HCT116 (cell line): Measurements from ENCODE around the gene LRP11. TPM values are rescaled to one million over a fixed set of nuclear protein-coding genes. Genes with fewer than 3 reads are reported as not detected.

Experiments used
- ATAC-seq: fragments of 200-7000 bp; cut with Tn5 transposase; 2 replicates; pipeline ENCODE4 v1.9.1; 2020; ENCODE audit warnings: mild to moderate bottlenecking, moderate library complexity
- BruUV-seq: library from RNA; stranded (reverse); fragments of 400-500 nt; replicated peaks from 2 replicates; lab custom pipeline; 2021; lab: Mats Ljungman, UMichigan
- CTCF ChIA-PET: fragments of 300-600 bp; sonication (Branson Sonifier 250); formaldehyde crosslinking; loops from one replicate; lab custom pipeline; 2021; ENCODE audit warnings: antibody characterized with exemption; lab: Charles Lee
- POLR2A ChIA-PET: fragments of 300-600, 350-600 bp; sonication (Branson Sonifier 250); formaldehyde crosslinking; loops from one replicate; lab custom pipeline; 2021; ENCODE audit warnings: antibody characterized with exemption; lab: Charles Lee
- RAD21 ChIA-PET, 2 experiments: fragments of 300-600 bp; sonication (Branson Sonifier 250); formaldehyde crosslinking; loops; one replicate each; lab custom pipeline; 2023; ENCODE audit warnings: low total read pairs in 2 of 2; ENCODE audit not compliant: uncharacterized antibody in 2 of 2, unreplicated experiment in 2 of 2, low non-redundant PET in 1 of 2; lab: Charles Lee
- DNase-seq: peaks from one replicate; pipeline ENCODE4 v3.0.0-alpha.2; 2010; ENCODE audit warnings: low read depth, low spot score
- H2AFZ ChIP-seq: fragments of 200-600 bp; shearing (Covaris generic), sonication (generic); 2 replicates; pipeline ENCODE4 v1.6.1; 2017; ENCODE audit warnings: low read depth, mixed run types, mixed read lengths, antibody characterized with exemption, low read length; ENCODE audit not compliant: poor library complexity, severe bottlenecking
- H3K27ac ChIP-seq: 2 replicates; pipeline ENCODE4 v1.5.1; 2012; ENCODE audit warnings: low read depth, low read length
- H3K27me3 ChIP-seq: fragments of 200-600 bp; sonication (generic); 2 replicates; pipeline ENCODE4 v1.6.1; 2016; ENCODE audit warnings: mixed run types, low read length, mixed read lengths; ENCODE audit not compliant: insufficient read depth
- H3K36me3 ChIP-seq, 2 experiments: fragments of 200-500 bp in 1 of 2; fragments of 200-600 bp in 1 of 2; sonication (Bioruptor generic) in 1 of 2; sonication (generic) in 1 of 2; 2 replicates each; pipeline versions ENCODE4 v1.5.1 to v1.6.1; 2014 to 2016; ENCODE audit warnings: low read length in 2 of 2, inconsistent platforms in 1 of 2, mixed read lengths in 1 of 2, mixed run types in 1 of 2; ENCODE audit not compliant: insufficient read depth in 2 of 2, control insufficient read depth in 1 of 2
- H3K4me1 ChIP-seq, 2 experiments: fragments of 200-600 bp in 1 of 2; sonication (generic) in 1 of 2; 2 replicates each; pipeline versions ENCODE4 v1.5.1 to v1.6.1; 2012 to 2017; ENCODE audit warnings: low read length in 2 of 2, inconsistent platforms in 1 of 2, mild to moderate bottlenecking in 1 of 2, mixed read lengths in 1 of 2, mixed run types in 1 of 2, moderate library complexity in 1 of 2; ENCODE audit not compliant: insufficient read depth in 2 of 2, control insufficient read depth in 1 of 2
- H3K4me2 ChIP-seq: fragments of 200-600 bp; sonication (generic); 2 replicates; pipeline ENCODE4 v1.6.1; 2017; ENCODE audit warnings: mixed run types, low read length, mixed read lengths
- H3K4me3 ChIP-seq, 2 experiments: fragments of 200-600 bp in 1 of 2; sonication (generic) in 1 of 2; replicated peaks in 1 of 2; 2 replicates each; pipeline ENCODE4 v1.5.1; 2011 to 2016; ENCODE audit warnings: low read length in 2 of 2, control low read depth in 1 of 2, low read depth in 1 of 2, mild to moderate bottlenecking in 1 of 2, mixed read lengths in 1 of 2, mixed run types in 1 of 2
- H3K79me2 ChIP-seq: fragments of 200-600 bp; sonication (generic); 2 replicates; pipeline ENCODE4 v1.6.1; 2017; ENCODE audit warnings: mild to moderate bottlenecking, mixed run types, low read length, moderate library complexity, mixed read lengths; ENCODE audit not compliant: insufficient read depth
- H3K9ac ChIP-seq: fragments of 200-600 bp; sonication (generic); 2 replicates; pipeline ENCODE4 v1.6.1; 2016; ENCODE audit warnings: low read length, mixed read lengths
- H3K9me2 ChIP-seq: fragments of 200-600 bp; sonication (generic), shearing (Covaris generic); 2 replicates; pipeline ENCODE4 v1.6.1; 2017; ENCODE audit warnings: mixed run types, mild to moderate bottlenecking, moderate library complexity; ENCODE audit not compliant: insufficient read depth
- H3K9me3 ChIP-seq, 2 experiments: fragments of 200-500 bp in 1 of 2; fragments of 200-600 bp in 1 of 2; sonication (Bioruptor generic) in 1 of 2; sonication (generic) in 1 of 2; 2 replicates each; pipeline ENCODE4 v1.6.1; 2014 to 2017; ENCODE audit warnings: low read length in 2 of 2, mixed read lengths in 2 of 2, inconsistent platforms in 1 of 2, low read depth in 1 of 2, mild to moderate bottlenecking in 1 of 2, mixed run types in 1 of 2, moderate library complexity in 1 of 2; ENCODE audit not compliant: control insufficient read depth in 1 of 2, insufficient read depth in 1 of 2
- H4K20me1 ChIP-seq: fragments of 200-600 bp; sonication (generic), shearing (Covaris generic); 2 replicates; pipeline ENCODE4 v1.6.1; 2017; ENCODE audit warnings: mixed run types, mild to moderate bottlenecking, moderate library complexity; ENCODE audit not compliant: insufficient read depth
- CBX3 ChIP-seq: IDR thresholded peaks from 2 replicates; pipeline ENCODE4 v1.6.1; 2012; ENCODE audit warnings: low read depth
- CEBPB ChIP-seq: IDR thresholded peaks from 2 replicates; pipeline ENCODE4 v1.6.1; 2012; ENCODE audit warnings: low read depth
- CTCF ChIP-seq, 3 experiments: fragments of 200-600 bp in 1 of 3; sonication (generic) in 1 of 3; IDR thresholded peaks in 2 of 3; conservative IDR thresholded peaks in 1 of 3; 2 replicates each; pipeline ENCODE4 v1.5.1; 2012 to 2017; ENCODE audit warnings: low read depth in 2 of 3, low read length in 2 of 3, antibody characterized with exemption in 1 of 3, borderline replicate concordance in 1 of 3, control low read depth in 1 of 3, mild to moderate bottlenecking in 1 of 3, mixed read lengths in 1 of 3, mixed run types in 1 of 3, moderate library complexity in 1 of 3; ENCODE audit not compliant: insufficient read depth in 1 of 3
- EGR1 ChIP-seq: IDR thresholded peaks from 2 replicates; pipeline ENCODE4 v1.6.1; 2012; ENCODE audit warnings: low read depth
- ELF1 ChIP-seq: IDR thresholded peaks from 2 replicates; pipeline ENCODE4 v1.6.1; 2012; ENCODE audit warnings: low read depth, borderline replicate concordance
- EZH2 ChIP-seq: fragments of 200-600 bp; sonication (generic); IDR thresholded peaks from 2 replicates; pipeline ENCODE4 v1.6.1; 2017; ENCODE audit warnings: antibody characterized with exemption, mixed run types
- EZH2phosphoT487 ChIP-seq: fragments of 200-600 bp; IDR thresholded peaks from 2 replicates; pipeline ENCODE4 v1.6.1; 2018; ENCODE audit warnings: antibody characterized with exemption, borderline replicate concordance
- FOSL1 ChIP-seq: IDR thresholded peaks from 2 replicates; pipeline ENCODE4 v1.6.1; 2012; ENCODE audit warnings: low read depth
- POLR2AphosphoS5 ChIP-seq: IDR thresholded peaks from 2 replicates; pipeline ENCODE4 v1.6.1; 2011; ENCODE audit warnings: mild to moderate bottlenecking, low read depth, low read length, moderate library complexity
- SP1 ChIP-seq: IDR thresholded peaks from 2 replicates; pipeline ENCODE4 v1.6.1; 2012; ENCODE audit warnings: low read depth
- SRF ChIP-seq: IDR thresholded peaks from 2 replicates; pipeline ENCODE4 v1.6.1; 2012; ENCODE audit warnings: low read depth
- TCF7L2 ChIP-seq: IDR thresholded peaks from 2 replicates; pipeline ENCODE4 v1.7.0; 2011; ENCODE audit warnings: borderline replicate concordance, inconsistent platforms; ENCODE audit not compliant: insufficient read depth, insufficient read length; ENCODE audit errors: extremely low read depth
- YY1 ChIP-seq: IDR thresholded peaks from 2 replicates; pipeline ENCODE4 v1.6.1; 2011; ENCODE audit warnings: low read length, low read depth, moderate library complexity, mild to moderate bottlenecking; ENCODE audit not compliant: insufficient replicate concordance; ENCODE audit errors: extremely low read depth
- ZBTB33 ChIP-seq: IDR thresholded peaks from 2 replicates; pipeline ENCODE4 v1.6.1; 2011; ENCODE audit warnings: mild to moderate bottlenecking, low read length, moderate library complexity; ENCODE audit not compliant: insufficient replicate concordance; ENCODE audit errors: extremely low read depth
- ZFX ChIP-seq: fragments of 450-650 bp; IDR thresholded peaks from 2 replicates; pipeline ENCODE4 v1.6.1; 2017
- intact Hi-C: fragments of 100-400 bp; cut with micrococcal nuclease; formaldehyde crosslinking; loops from 2 replicates; pipeline ENCODE4 v1.10.0; 2022
- total RNA-seq: library from RNA; stranded (reverse); gene quantifications from one replicate; pipeline ENCODE4 v1.2.1, GENCODE V29; 2021; ENCODE audit not compliant: unreplicated experiment

The LRP11 gene
- total RNA-seq, 1 experiment from 2014 or later: 27.8 TPM

DNA sequence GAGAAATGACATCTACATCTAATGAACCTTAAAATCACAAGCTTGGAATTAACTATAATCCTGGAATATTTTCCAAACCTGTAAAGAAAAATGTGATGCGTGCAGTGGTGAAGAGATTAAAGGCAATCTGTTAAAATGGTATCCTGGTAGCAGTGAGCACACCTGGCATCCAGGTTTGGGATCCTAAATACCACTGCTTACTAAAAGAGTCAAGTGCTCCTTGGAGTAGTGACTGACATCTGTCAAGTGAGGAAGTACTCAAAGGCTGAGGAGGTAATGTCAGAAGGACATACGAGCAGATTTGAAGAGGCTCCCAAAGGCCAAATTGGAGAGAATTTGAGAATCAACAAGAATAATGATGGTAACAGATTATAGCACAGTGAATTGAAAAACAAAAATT, 81.8 kb downstream of the LRP11 start:
- no peak overlapping the region for H3K4me2 ChIP-seq
- DNase-seq (no peak), ATAC-seq (no peak)
- no peaks in the 10 kb centered on the region for H3K27me3 ChIP-seq
- ChIA-PET RAD21 (no interaction called here), CTCF (no interaction called here), POLR2A (no interaction called here)
- no peaks in the 10 kb centered on the region for H3K4me1 ChIP-seq
- peaks cover 13% of the 10 kb centered on the region; the same call in 1 of the 2 replicates for H3K79me2 ChIP-seq
- H4K20me1 ChIP-seq: no peaks in the 10 kb centered on the region
- no peaks in the 10 kb centered on the region for H3K9me3 ChIP-seq
- H3K4me3 ChIP-seq: no peak overlapping the region
- no peak overlapping the region for H2AFZ ChIP-seq
- H3K9me2 ChIP-seq: no peaks in the 10 kb centered on the region
- peaks cover 3 to 5% of the 10 kb centered on the region in 2 experiments; a peak in 2 of 4 replicates for H3K36me3 ChIP-seq
- H3K27ac ChIP-seq: no peak overlapping the region
- BruUV-seq: no TSS peak
- no peak for TF ChIP-seq POLR2AphosphoS5
- no peak overlapping the region for H3K9ac ChIP-seq
- intact Hi-C loops: no loop called here

- ATAC-seq: no peak
- Histone ChIP-seq H3K27me3 (no peaks in the 10 kb centered on the region), H3K79me2 (peaks cover 13% of the 10 kb centered on the region; the same call in 1 of the 2 replicates), H3K36me3 (peaks cover 3 to 5% of the 10 kb centered on the region in 2 experiments; a peak in 2 of 4 replicates), H3K4me2 (no peak overlapping the region), H3K27ac (no peak overlapping the region), H4K20me1 (no peaks in the 10 kb centered on the region), H3K9ac (no peak overlapping the region), H3K4me1 (no peaks in the 10 kb centered on the region), H3K4me3 (no peak overlapping the region), H2AFZ (no peak overlapping the region), H3K9me2 (no peaks in the 10 kb centered on the region), H3K9me3 (no peaks in the 10 kb centered on the region)
- CTCF ChIA-PET: no interaction called here
- BruUV-seq: no TSS peak
- DNase-seq: no peak
- POLR2A ChIA-PET: no interaction called here
- RAD21 ChIA-PET: interaction anchor here in 1 of 2 experiments (0.7 kb wide), 1 partner anchor 80 kb away, joined by 7 read pairs; no protein-coding TSS in a partner anchor
- intact Hi-C loops: no loop called here
- TF ChIP-seq CBX3 (no peak), ZFX (no peak), ZBTB33 (no peak), CTCF (IDR thresholded peaks at IDR 0.05 in 2 of 3, conservative IDR thresholded peaks at IDR 0.05 in 1 of 3; ENCODE audit: borderline replicate concordance in 1 of 3, insufficient read depth in 1 of 3, low read depth in 2 of 3, low read length in 2 of 3) (no peak), EZH2phosphoT487 (no peak), EGR1 (no peak), SRF (no peak), EZH2 (no peak), CEBPB (no peak), YY1 (no peak), ELF1 (no peak), FOSL1 (no peak), SP1 (no peak), TCF7L2 (no peak)
These were observed 82.4 kb downstream of the LRP11 start for GRCh38 chr6:149781715-149782114.
